Stomach smooth muscle (tissue), 2 donors: ENCODE results near the gene PADI1.
"Not testable (repeated sequence)": the region's sequence is repeated elsewhere in the genome, so short reads cannot be mapped to it uniquely, and the experiment has no call there.

Experiments used
- H3K27ac ChIP-seq: one replicate; pipeline ENCODE4 v1.7.0; 2013; ENCODE audit warnings: mild to moderate bottlenecking, low read length, inconsistent platforms
- H3K27me3 ChIP-seq, 2 donors: one replicate each; pipeline ENCODE4 v1.7.0; 2013; ENCODE audit warnings: low read length in 2 of 2; ENCODE audit not compliant: insufficient read depth in 2 of 2, control insufficient read depth in 1 of 2
- H3K36me3 ChIP-seq, 2 donors: one replicate each; pipeline ENCODE4 v1.7.0; 2013; ENCODE audit warnings: low read length in 2 of 2; ENCODE audit not compliant: control insufficient read depth in 2 of 2, insufficient read depth in 2 of 2
- H3K4me1 ChIP-seq: one replicate; pipeline ENCODE4 v1.7.0; 2013; ENCODE audit warnings: low read length; ENCODE audit not compliant: control insufficient read depth, insufficient read depth
- H3K4me3 ChIP-seq, 2 donors: one replicate each; pipeline ENCODE4 v1.7.0; 2013; ENCODE audit warnings: low read length in 2 of 2
- H3K9ac ChIP-seq, 2 donors: one replicate each; pipeline ENCODE4 v1.7.0; 2013; ENCODE audit warnings: low read length in 2 of 2, mild to moderate bottlenecking in 1 of 2
- H3K9me3 ChIP-seq, 2 donors: one replicate each; pipeline ENCODE4 v1.7.0; 2013; ENCODE audit warnings: low read length in 2 of 2; ENCODE audit not compliant: control insufficient read depth in 2 of 2
- donor health status: healthy.
- donor health status: Pancreatic carcinoma.

The PADI1 gene

GRCh38 chr1:17234405-17234804 lies 29.5 kb downstream of the PADI1 start:
- Histone ChIP-seq H3K36me3 (no peaks in the 10 kb centered on the region), H3K4me1 (peaks cover 5% of the 10 kb centered on the region), H3K27me3 (peaks cover 2 to 5% of the 10 kb centered on the region in 2 donors), H3K27ac (no peak overlapping the region), H3K9me3 (no peaks in the 10 kb centered on the region), H3K4me3 (no peak overlapping the region), H3K9ac (no peak overlapping the region)

DNA sequence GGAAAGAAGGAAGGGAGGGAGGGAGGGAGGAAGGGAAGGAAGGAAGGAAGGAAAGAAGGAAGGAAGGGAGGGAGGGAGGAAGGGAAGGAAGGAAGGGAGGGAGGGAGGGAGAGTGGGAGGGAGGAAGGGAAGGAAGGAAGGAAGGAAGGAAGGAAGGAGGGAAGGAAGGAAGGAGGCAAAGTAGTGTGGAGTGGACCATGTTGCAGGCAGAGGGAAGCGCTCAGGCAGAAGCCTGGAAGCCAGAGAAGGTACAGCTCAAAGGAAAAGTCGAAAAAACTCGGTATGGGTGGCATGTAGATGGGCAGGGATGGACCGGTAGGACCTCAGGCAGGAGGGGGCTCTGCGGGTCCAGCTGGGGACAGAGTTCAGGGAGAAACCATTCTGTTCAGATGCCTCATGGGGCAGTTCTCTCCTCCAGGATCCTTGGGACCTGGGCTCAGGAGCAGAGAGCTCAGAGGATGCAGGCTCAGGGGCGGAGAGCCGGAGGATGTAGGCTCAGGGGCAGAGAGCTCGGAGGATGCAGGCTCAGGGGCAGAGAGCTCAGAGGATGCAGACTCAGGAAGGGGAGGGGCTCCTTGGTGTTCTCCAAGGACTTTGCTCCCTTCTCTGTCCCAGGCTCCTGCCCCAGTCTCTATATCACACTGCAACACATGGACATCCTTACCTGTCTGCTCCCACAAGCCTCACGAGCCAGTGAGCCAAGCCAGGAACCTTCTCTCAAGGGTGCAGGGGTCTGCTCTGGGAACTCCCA lies 30.4 kb downstream of the PADI1 start:
- Histone ChIP-seq H3K27me3 (peaks cover 7 to 10% of the 10 kb centered on the region in 2 donors), H3K36me3 (no peaks in the 10 kb centered on the region), H3K4me3 (no peak overlapping the region), H3K9me3 (no peaks in the 10 kb centered on the region), H3K9ac (no peak overlapping the region), H3K27ac (no peak overlapping the region), H3K4me1 (peaks cover 5% of the 10 kb centered on the region)

- no peaks in the 10 kb centered on the region for H3K9me3 ChIP-seq
- no peak overlapping the region for H3K27ac ChIP-seq
- H3K27me3 ChIP-seq, result peaks cover 12 to 13% of the 10 kb centered on the region in 2 donors
- no peak overlapping the region for H3K9ac ChIP-seq
- no peak overlapping the region for H3K4me3 ChIP-seq
- no peaks in the 10 kb centered on the region for H3K36me3 ChIP-seq
- peaks cover 5% of the 10 kb centered on the region for H3K4me1 ChIP-seq
Observed at GRCh38 chr1:17236779-17237560, 32.0 kb downstream of the PADI1 start.

- Histone ChIP-seq H3K4me3 (no peak overlapping the region), H3K36me3 (no peaks in the 10 kb centered on the region), H3K9me3 (no peaks in the 10 kb centered on the region), H3K9ac (no peak overlapping the region), H3K4me1 (peaks cover 5% of the 10 kb centered on the region), H3K27ac (no peak overlapping the region), H3K27me3 (peaks cover 12 to 16% of the 10 kb centered on the region in 2 donors)
Observed at GRCh38 chr1:17237561-17237903, 32.6 kb downstream of the PADI1 start.

- Histone ChIP-seq H3K27ac (no peak overlapping the region), H3K9ac (no peak overlapping the region), H3K9me3 (no peaks in the 10 kb centered on the region), H3K27me3 (peaks cover 12 to 16% of the 10 kb centered on the region in 2 donors), H3K36me3 (no peaks in the 10 kb centered on the region), H3K4me3 (no peak overlapping the region), H3K4me1 (no peaks in the 10 kb centered on the region)
Observed at GRCh38 chr1:17239420-17239819, 34.5 kb downstream of the PADI1 start.

GRCh38 chr1:17241011-17241779 lies 36.3 kb downstream of the PADI1 start:
- not testable (repeated sequence) for H3K9ac ChIP-seq, H3K4me1 ChIP-seq, H3K27ac ChIP-seq, H3K4me3 ChIP-seq, H3K36me3 ChIP-seq, H3K9me3 ChIP-seq
- H3K27me3 ChIP-seq, result peaks cover 12 to 15% of the 10 kb centered on the region in 2 donors

- H3K36me3 ChIP-seq, H3K9ac ChIP-seq, H3K4me1 ChIP-seq, H3K4me3 ChIP-seq, H3K27ac ChIP-seq, H3K9me3 ChIP-seq: not testable (repeated sequence)
- H3K27me3 ChIP-seq, result peaks cover 12 to 14% of the 10 kb centered on the region in 2 donors
Observed at GRCh38 chr1:17241780-17242074, 36.8 kb downstream of the PADI1 start.

- Histone ChIP-seq H3K27me3 (peaks cover 12 to 16% of the 10 kb centered on the region in 2 donors), H3K9me3 (no peaks in the 10 kb centered on the region), H3K36me3 (no peaks in the 10 kb centered on the region), H3K4me1 (no peaks in the 10 kb centered on the region), H3K9ac (no peak overlapping the region), H3K4me3 (no peak overlapping the region), H3K27ac (no peak overlapping the region)
Observed at GRCh38 chr1:17243274-17243673, 38.3 kb downstream of the PADI1 start.

- no peaks in the 10 kb centered on the region for H3K4me1 ChIP-seq
- no peak overlapping the region for H3K9ac ChIP-seq
- peaks cover 4 to 18% of the 10 kb centered on the region in 2 donors for H3K27me3 ChIP-seq
- no peak overlapping the region for H3K4me3 ChIP-seq
- H3K36me3 ChIP-seq, result no peaks in the 10 kb centered on the region
- no peak overlapping the region for H3K27ac ChIP-seq
- no peaks in the 10 kb centered on the region for H3K9me3 ChIP-seq
Observed at GRCh38 chr1:17244821-17245740, 40.2 kb downstream of the PADI1 start.

DNA sequence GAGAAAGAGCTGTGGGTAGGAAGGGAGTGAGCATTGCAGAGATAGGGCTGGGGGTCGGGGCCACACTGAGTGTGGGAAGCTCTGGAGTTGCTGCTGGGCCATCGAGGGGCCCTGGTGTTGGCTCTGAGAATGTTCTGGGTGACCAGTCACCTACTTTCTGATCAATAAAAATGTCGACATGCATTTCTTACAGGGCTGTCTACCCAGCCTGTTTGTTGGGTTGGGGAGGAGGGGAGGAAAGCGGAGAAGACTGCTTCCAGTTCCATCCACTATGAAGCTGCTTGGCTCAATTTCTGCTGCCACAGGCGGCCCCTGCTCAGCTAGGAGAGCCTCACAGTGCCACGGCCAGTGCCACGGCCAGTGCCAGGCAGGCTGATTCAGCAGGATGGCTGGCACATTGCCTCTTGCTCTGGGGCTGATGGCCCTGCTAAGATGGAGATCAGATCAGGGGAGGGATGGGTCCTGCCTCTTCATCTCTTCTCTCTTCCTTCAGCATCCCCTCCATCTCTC lies 40.9 kb downstream of the PADI1 start:
- Histone ChIP-seq H3K4me3 (no peak overlapping the region), H3K27me3 (peaks cover 0 to 13% of the 10 kb centered on the region in 2 donors), H3K27ac (no peak overlapping the region), H3K9me3 (no peaks in the 10 kb centered on the region), H3K4me1 (no peaks in the 10 kb centered on the region), H3K36me3 (no peaks in the 10 kb centered on the region), H3K9ac (no peak overlapping the region)
